NCI-H748 treated with DMSO at 0.1 percent for 48 hours (cell line): ENCODE data around the gene GBX1.

ENCODE experiments used
- DNase-seq: peaks from one replicate; lab custom pipeline; 2025; lab: John Stamatoyannopoulos, UW

Gene GBX1

DNA sequence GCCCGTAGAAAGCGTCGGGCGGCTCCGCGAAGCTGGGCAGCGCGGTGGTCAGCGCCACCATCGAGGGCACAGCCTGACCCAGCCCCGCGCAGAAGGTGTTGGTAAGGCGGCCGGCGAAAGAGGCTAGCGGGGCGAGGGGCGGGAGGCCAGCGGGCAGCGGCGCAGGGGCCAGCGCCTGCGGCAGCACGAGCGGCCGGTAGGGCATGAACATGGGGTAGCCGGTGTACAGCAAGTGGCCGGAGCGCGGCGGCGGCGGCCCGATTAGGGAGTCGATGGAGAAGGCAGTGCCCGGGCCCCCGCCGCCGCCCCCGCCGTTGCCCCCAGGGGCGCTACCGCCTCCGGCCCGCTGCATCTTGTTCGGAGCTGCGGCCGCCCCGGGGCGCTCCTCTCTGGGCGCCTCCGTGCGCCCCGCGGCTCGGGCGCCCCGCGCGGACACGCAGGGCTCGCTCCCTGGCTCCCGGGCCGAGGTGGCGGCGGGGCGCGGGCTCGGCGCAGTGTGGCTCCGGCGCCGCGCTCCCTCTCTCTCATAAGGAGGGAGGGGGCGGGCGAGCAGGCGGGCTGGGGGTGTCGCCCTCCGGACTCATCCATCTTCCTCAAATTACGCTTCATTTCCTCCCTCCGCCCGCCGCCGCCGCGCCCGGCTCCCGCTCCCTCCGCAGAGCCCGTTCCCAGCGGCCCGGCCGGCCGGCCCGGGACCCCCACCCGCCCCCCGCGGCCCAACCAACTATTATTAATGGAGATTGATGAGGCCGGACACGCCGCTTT is at the start of gene GBX1:
TSS of gene GBX1 (minus strand) at position 498 of the 765 bp plus-strand sequence. CDS start at position 352, 146 bp downstream.
- DNase-seq: no peak

- no peak for DNase-seq
Measured at GRCh38 chr7:151215396-151215795, 47.9 kb upstream of the GBX1 start.

DNA sequence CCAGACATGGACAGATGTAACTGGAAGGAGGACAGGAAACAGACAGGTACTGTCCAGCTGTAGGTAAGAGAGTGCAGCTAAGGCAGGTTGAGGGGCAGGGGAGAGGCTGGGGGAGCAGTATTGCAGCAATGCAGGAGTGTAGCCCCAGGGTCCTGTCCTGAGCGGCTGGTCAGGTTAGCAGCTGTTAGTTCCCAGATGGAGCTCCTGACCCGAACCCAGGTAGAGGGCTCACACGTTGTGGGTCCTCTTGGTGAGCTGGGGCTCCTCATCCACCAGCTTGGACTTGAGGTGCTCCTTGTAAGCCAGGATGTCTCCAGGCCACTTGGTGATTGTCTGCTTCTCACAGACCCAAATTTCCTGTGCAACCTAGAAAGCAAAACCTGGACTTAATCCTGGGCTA is 46.3 kb upstream of the GBX1 start:
- DNase-seq: no peak

DNA sequence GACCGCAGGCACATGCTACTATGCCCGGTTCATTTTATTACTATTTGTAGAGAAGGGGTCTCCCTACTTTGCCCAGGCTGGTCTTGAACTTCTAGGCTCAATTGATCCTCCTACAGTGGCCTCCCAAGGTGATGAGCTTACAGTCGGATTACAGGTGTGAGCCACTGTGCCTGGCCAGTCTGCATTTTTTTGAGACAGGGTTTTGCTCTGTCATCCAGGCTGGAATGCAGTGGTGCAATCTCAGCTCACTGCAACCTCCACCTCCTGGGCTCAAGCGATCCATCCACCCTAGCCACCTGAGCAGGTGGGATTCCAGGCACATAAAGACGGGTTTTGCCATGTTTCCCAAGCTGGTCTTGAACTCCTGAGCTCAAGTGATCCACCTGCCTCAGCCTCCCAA is 45.1 kb upstream of the GBX1 start:
- DNase-seq: no peak

DNA sequence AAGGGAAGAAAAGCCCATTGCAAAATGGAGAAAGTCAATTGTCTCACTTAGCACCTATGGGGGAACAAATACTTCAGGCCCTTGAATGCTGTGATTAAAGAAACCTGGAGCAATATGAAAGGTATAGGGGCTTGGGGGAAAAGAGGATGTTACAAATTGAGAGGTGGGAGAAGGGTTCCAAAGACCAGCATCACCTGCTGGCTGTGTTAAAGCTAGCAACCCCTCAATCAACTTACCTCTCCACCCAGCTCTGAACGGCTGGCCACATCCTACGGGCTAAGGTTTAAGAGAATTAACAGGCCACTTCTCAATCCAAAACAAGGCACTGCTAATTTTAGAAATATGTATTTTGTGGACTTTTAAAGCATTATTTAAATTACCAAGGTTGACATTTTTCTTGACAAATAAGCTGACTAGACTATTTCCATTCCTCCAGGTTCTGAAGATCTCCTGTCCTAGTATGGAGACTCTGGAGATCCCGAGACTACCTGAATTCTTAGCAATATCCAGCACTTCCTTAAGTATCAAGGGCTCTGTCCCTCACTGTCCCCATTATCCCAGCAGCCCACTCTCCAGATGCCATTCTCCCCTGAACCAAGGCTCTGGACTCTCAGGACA is 43.8 kb upstream of the GBX1 start:
- DNase-seq: no peak

GRCh38 chr7:151210087-151210854 is 42.8 kb upstream of the GBX1 start, which contains the start of gene H2BK1:
Gene H2BK1, minus strand, starts transcription at chr7:151210488. Its CDS starts 170 bp downstream, at chr7:151210318.
- no peak for DNase-seq

DNA sequence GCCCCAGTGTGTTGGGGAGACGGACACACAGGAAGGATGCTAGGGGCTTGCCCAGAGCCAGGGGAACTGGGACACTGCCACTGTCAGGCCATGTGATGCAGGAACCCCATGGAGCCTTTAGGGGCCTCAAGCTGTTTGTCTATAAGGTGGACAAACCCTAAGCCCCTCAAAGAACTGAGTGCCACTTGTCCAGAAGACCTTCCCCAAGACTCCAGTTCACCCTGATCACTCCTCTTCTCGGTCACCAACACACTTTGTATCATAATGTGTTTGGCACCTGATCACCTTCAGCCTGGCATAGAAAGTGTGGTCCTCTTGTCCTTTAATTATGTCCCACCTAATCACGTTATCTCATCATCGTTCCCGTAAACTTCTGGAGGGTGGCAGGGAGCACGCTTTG is 42.1 kb upstream of the GBX1 start:
- no peak for DNase-seq

DNA sequence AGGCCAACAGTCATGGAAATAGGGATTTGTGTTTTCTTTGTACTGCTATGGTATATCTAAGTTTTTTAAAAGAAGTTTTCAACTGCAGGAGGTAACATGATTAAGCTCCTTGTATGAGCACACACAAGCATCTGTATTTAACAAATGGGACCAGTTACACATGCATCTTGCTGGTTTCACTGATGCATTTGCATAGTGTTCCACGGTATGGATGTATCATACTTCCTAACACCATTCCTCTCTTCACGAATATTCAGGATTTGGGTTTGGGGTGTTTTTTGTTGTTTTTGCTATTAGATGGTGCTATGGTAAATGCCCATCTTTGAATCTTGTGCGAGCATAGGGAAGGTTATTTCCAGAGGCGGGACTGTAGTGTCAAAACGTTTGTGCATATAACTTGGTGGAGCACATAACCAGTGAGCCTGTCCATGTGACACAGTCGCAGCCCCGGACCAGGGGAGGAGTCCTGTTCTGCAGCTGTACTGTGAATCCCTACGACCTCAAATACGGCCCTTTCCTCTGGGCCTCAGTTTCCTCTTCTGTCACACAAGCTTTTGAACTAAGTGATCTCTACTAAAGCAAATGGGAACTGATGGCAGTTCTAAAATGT is 40.9 kb upstream of the GBX1 start:
- no peak for DNase-seq

GRCh38 chr7:151207804-151208203 is 40.3 kb upstream of the GBX1 start:
- DNase-seq: no peak

DNA sequence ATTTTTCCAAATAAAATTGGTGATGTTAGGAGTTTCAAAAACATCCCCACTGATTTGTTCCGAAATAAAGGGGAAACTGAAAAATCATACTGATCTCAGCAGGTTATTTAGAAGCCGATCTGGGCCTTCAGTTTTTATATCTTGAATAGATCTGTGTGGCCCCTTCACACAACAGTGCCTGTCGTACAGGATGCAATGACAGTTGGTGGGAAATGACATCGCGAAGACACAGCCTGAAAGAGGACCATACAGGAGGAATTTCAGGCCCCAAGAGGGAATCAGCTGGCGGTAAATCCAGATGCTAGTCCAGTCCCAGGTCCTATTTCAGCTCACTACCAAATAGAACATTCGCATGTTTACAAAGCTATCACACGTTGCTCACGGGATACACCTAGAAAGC is 39.8 kb upstream of the GBX1 start:
- no peak for DNase-seq

- DNase-seq: no peak
Measured at GRCh38 chr7:151206914-151207313, 39.4 kb upstream of the GBX1 start.

DNA sequence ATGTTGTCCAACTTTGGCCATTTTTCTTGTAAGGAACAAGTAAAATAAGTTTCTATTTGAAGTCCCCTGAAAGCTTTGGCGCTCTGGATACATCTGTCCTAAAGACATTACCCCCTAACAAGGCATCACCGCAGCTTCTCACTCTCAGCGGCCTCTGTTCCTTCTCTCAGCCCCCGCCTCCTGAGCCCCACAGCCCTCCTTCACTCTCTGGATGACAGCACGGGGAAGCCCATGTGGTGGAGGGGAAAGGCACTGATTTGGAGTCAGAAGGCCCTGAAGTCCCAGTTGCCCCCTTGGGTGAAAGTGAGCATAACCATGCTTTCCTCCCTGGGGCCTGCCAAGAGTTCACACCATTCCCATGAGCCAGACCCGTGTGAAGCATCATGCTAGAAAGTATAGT is 38.2 kb upstream of the GBX1 start:
- no peak for DNase-seq

DNA sequence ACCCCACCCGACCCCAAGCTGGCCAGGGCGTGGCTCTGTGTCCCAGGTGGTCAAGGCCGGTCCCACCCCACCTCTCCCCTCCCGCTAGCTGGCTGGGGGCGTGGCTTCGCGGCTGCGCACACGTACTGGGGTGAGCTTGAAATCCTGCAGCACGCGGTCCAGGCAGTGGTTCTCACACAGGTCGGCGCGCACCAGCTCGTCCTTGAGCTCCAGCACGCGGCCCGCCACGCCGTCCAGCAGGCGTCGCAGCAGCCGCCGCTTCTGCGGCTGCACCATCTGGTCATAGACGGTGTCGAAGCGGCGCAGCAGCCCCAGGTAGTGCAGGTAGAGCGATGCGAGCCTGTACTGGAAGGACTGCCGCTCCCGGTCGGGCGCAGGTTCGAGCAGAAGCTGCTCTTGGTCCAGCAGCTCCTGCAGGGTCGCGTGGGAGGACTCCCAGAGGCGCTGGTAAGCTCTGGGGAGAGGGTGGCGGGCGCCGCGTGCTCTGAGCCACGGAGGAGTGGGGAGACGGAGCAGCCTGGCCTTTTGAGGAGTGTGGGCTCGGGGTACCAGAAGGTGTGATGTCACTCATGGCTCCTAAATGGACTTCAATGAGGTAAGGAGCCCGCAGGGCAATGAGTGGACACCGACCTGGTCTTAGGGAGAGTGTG is 37.0 kb upstream of the GBX1 start:
- DNase-seq: no peak

DNA sequence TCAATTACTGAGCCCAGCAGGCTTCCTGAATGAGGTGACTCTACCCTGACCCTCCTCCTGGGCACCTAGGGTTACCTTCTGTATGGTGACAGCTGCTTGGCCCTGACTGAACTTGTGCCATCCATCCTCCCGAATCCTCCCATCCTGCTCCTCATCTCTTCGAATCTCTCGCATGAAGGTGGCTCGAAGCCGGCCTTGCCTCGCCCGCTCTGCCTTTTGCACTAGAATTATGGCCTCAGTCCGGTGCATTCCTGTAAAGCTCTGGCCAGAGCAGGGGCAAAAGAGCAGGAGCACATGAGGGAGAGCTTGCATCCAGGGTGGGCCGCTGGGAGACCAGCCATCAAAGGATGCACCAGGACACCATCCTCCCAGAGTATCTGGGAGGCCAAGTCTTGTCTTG is 35.3 kb upstream of the GBX1 start:
- DNase-seq: no peak

GRCh38 chr7:151201751-151202150 is 34.3 kb upstream of the GBX1 start:
- no peak for DNase-seq

GRCh38 chr7:151201344-151201743 is 33.9 kb upstream of the GBX1 start:
- no peak for DNase-seq

DNA sequence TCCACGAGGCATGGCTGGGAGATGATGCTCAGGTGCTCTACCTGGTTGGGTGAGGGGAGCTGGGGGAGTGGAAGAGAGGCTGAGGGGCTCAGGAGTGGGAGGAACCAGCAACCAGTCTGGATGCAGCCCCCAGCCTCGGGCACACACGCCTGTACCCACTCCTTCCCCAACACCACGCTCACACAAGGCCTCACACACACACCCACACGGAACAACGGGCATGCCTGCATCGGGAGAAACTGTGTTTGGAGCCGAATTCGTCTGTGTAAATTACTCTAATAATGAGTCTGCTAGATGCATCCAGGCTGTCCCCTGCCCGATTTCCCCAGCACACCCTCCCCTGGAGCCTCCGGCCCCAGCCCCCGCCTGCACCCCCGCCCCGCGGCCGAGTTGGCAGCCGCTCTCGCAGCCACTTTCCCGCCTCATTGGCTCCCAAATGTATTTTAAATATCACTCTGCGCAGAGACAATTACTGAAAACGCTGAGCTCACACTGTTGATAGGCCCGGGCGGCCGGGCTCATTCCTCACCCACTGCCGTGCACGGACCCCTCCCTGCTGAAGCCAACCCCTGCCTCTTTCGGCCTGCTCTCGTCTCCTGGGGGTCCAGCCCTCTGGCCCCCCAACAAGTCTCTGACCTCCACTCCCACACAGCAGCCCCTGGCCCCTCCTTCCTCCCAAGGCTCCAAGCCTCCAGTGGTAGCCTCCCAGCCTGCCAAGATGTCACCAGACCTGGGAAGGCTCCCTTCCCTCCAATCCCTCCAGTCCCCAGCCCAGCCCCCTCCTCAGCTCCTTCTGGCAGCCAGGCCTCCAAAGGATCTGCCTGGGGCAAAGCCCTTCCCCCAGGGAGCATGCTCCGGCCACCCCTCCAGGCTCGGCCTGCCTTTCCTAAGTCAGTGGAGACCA is 31.7 kb upstream of the GBX1 start:
- DNase-seq: no peak

DNA sequence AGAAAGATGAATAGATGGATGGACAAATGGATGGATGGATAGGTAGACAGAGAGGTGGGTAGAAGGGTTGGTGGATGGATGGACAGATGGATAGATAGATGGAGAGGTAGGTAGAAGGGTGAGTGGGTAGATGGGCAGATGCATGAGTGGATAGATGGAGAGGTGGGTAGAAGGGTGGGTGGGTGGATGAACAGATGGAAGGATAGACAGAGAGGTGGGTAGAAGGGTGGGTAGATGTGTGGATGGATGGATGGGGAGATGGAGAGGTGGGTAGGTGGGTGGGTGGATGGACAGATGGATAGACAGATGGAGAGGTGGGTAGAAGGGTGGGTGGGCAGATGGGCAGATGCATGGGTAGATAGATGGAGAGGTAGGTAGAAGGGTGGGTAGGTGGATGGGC is 30.4 kb upstream of the GBX1 start:
- no peak for DNase-seq

- no peak for DNase-seq
Measured at GRCh38 chr7:151195616-151196450, 28.3 kb upstream of the GBX1 start.

DNA sequence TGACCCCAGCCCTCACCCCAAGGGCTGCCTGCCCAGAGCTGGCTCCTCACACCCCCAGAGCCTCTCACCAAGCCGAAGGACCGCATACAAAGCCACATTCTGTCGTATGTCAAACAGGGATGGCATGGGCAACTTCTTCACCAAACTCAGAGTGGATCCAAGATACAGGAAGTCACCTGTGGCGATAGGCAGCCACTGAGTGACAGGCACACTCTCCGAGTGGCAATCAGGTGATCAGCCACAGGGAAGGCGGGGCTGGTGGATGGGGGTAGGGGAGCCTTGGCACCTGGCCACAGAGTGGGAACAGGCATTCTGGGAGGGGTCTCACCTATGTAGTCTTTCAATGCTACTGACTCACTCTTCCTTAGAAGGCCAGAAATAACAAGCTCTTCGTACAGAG is 26.7 kb upstream of the GBX1 start:
- DNase-seq: no peak
